ENCODE measurements around the gene PIK3R4.

The PIK3R4 gene

DNA sequence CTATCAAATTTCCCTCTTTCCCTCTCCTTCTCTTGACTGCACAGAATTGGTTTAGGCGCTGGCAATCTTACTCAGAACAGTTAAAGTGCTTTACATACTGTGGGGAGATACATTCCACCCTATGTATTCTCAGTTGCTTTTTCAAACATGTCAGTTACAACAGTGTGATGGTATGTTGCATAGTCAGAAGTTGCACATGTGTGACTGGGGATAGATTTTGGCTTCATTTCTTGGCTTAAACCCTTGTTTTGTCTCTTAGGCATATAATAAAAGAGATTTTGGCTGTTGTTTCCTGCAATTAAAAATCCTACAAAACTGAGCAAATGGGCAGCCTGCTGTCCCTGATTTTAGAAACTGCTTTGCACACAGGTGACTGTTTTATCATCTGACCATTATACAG lies 86.7 kb downstream of the PIK3R4 start:
- Histone ChIP-seq H3K9me3 (ENCODE audit: insufficient read depth, low read depth, low read length) (no peaks in the 10 kb centered on the region), H3K9me2 (replicated peaks; ENCODE audit: low read depth, low read length) (no peaks in the 10 kb centered on the region), H4K20me1 (ENCODE audit: insufficient read depth, low read length, poor library complexity, severe bottlenecking) (no peaks in the 10 kb centered on the region), H3K36me3 (ENCODE audit: insufficient read depth, low read length) (no peaks in the 10 kb centered on the region), H3K27me3 (ENCODE audit: insufficient read depth, low read length, poor library complexity, severe bottlenecking) (no peaks in the 10 kb centered on the region), H3K4me1 (ENCODE audit: insufficient read depth, low read length, poor library complexity, severe bottlenecking) (peaks cover 4% of the 10 kb centered on the region), H3F3A (ENCODE audit: low read depth) (no peaks in the 10 kb centered on the region), H3K9ac (ENCODE audit: low read depth, low read length, poor library complexity, severe bottlenecking) (no peak overlapping the region), H3K79me2 (ENCODE audit: insufficient read depth, low read length) (no peaks in the 10 kb centered on the region), H3K4me2 (ENCODE audit: low read depth, low read length, poor library complexity, severe bottlenecking) (no peak overlapping the region), H3K4me3 (ENCODE audit: low read length, poor library complexity, severe bottlenecking) (no peak overlapping the region), H2AFZ (ENCODE audit: low read length) (no peak overlapping the region)
- no peak for TF ChIP-seq EZH2phosphoT487 (IDR thresholded peaks at IDR 0.05; ENCODE audit: borderline replicate concordance)
- TF ChIP-seq, protein P1, sequence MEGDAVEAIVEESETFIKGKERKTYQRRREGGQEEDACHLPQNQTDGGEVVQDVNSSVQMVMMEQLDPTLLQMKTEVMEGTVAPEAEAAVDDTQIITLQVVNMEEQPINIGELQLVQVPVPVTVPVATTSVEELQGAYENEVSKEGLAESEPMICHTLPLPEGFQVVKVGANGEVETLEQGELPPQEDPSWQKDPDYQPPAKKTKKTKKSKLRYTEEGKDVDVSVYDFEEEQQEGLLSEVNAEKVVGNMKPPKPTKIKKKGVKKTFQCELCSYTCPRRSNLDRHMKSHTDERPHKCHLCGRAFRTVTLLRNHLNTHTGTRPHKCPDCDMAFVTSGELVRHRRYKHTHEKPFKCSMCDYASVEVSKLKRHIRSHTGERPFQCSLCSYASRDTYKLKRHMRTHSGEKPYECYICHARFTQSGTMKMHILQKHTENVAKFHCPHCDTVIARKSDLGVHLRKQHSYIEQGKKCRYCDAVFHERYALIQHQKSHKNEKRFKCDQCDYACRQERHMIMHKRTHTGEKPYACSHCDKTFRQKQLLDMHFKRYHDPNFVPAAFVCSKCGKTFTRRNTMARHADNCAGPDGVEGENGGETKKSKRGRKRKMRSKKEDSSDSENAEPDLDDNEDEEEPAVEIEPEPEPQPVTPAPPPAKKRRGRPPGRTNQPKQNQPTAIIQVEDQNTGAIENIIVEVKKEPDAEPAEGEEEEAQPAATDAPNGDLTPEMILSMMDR (conservative IDR thresholded peaks at IDR 0.05; ENCODE audit: low read length), result no peak

DNA sequence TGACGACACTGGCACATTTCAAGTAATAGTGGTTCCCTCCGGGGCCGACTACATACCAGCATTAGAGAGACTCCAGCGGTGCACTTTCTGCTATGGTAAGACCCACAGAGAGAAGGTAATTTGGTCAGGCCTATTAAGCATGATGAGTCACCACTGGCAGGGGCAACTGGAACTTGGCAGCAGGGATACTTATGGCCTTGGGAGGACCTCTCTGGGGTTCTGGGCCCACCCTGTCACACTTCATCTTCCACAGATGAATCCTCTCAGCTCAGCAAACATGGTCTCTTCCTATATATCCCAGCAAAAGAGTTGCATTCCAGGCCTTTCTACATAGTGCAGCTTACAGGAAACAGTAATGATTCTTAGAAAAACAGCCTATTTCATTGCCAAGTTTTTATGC lies 88.0 kb downstream of the PIK3R4 start:
- Histone ChIP-seq H3K9me3 (ENCODE audit: insufficient read depth, low read depth, low read length) (no peaks in the 10 kb centered on the region), H3F3A (ENCODE audit: low read depth) (no peaks in the 10 kb centered on the region), H3K79me2 (ENCODE audit: insufficient read depth, low read length) (no peaks in the 10 kb centered on the region), H3K4me2 (ENCODE audit: low read depth, low read length, poor library complexity, severe bottlenecking) (no peak overlapping the region), H3K9ac (ENCODE audit: low read depth, low read length, poor library complexity, severe bottlenecking) (no peak overlapping the region), H3K9me2 (replicated peaks; ENCODE audit: low read depth, low read length) (no peaks in the 10 kb centered on the region), H4K20me1 (ENCODE audit: insufficient read depth, low read length, poor library complexity, severe bottlenecking) (no peaks in the 10 kb centered on the region), H3K4me3 (ENCODE audit: low read length, poor library complexity, severe bottlenecking) (no peak overlapping the region), H2AFZ (ENCODE audit: low read length) (no peak overlapping the region), H3K36me3 (ENCODE audit: insufficient read depth, low read length) (no peaks in the 10 kb centered on the region), H3K27me3 (ENCODE audit: insufficient read depth, low read length, poor library complexity, severe bottlenecking) (no peaks in the 10 kb centered on the region), H3K4me1 (ENCODE audit: insufficient read depth, low read length, poor library complexity, severe bottlenecking) (peaks cover 4% of the 10 kb centered on the region)
- TF ChIP-seq EZH2phosphoT487 (IDR thresholded peaks at IDR 0.05; ENCODE audit: borderline replicate concordance), result no peak
- TF ChIP-seq, protein P1 (conservative IDR thresholded peaks at IDR 0.05; ENCODE audit: low read length), result no peak

DNA sequence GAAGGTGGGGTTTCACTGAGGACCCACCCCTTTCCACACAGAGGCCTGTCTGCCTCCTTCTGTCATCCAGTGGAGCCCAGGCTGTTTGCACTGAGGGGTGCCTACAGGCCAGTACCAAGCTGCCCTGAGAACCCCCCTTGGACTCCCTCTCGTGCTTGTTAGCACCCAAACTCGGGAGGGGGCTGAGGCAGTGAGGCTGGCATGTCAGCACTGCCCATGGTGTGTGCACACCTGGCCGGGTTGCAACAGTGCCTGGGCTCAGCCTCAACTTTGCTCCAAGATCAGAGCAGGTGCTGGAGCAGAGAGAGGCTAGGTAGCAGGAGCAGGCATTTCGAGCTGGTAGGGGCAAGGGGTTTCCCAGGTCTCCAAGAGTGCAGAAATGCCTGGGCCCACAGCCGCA lies 90.0 kb downstream of the PIK3R4 start:
- Histone ChIP-seq H3K9me3 (ENCODE audit: insufficient read depth, low read depth, low read length) (no peaks in the 10 kb centered on the region), H3K4me2 (ENCODE audit: low read depth, low read length, poor library complexity, severe bottlenecking) (no peak overlapping the region), H3K9ac (ENCODE audit: low read depth, low read length, poor library complexity, severe bottlenecking) (no peak overlapping the region), H3K36me3 (ENCODE audit: insufficient read depth, low read length) (no peaks in the 10 kb centered on the region), H2AFZ (ENCODE audit: low read length) (no peak overlapping the region), H3K4me1 (ENCODE audit: insufficient read depth, low read length, poor library complexity, severe bottlenecking) (peaks cover 4% of the 10 kb centered on the region), H3K79me2 (ENCODE audit: insufficient read depth, low read length) (no peaks in the 10 kb centered on the region), H3K4me3 (ENCODE audit: low read length, poor library complexity, severe bottlenecking) (no peak overlapping the region), H4K20me1 (ENCODE audit: insufficient read depth, low read length, poor library complexity, severe bottlenecking) (no peaks in the 10 kb centered on the region), H3K9me2 (replicated peaks; ENCODE audit: low read depth, low read length) (no peaks in the 10 kb centered on the region), H3K27me3 (ENCODE audit: insufficient read depth, low read length, poor library complexity, severe bottlenecking) (no peaks in the 10 kb centered on the region), H3F3A (ENCODE audit: low read depth) (no peaks in the 10 kb centered on the region)
- no peak for TF ChIP-seq EZH2phosphoT487 (IDR thresholded peaks at IDR 0.05; ENCODE audit: borderline replicate concordance)
- TF ChIP-seq, protein P1 (conservative IDR thresholded peaks at IDR 0.05; ENCODE audit: low read length), result no peak
